ENCODE data around the gene ANKRD13C. TPM values are rescaled to one million over a fixed set of nuclear protein-coding genes. Genes with fewer than 3 reads are reported as not detected.

The ANKRD13C gene
- total and polyA plus RNA-seq, 12 donors = 8.0 to 30.8 (median 20.9) TPM

DNA sequence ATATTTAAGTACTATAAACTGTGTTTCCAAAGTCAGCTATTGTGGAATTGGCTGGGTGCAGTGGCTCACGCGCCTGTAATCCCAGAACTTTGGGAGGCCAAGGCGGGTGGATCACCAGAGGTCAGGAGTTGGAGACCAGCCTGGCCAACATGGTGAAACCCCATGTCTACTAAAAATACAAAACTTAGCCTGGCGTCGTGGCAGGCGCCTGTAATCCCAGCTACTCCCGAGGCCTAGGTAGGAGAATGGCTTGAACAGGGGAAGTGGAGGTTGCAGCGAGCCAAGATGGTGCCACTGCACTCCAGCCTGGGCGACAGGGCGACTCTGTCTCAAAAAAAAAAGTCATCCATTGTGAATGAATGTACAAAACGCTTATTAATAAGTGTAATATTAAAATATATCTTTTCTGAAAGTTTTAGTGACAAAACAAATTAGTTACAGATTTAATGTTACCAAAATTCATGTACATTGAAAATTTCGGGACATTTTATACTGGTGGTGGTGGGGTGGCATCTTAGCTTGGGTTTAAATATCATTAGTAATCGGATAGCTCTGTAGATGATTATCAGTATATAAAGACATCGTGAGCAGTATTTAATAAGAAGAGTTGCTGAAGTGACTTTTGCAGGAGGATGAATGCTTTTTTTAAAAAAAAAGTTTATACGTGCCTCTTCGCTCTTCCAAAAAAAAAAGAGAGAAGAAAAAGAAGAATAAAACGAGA lies 133.8 kb downstream of the ANKRD13C start:
- TF ChIP-seq, protein P1, sequence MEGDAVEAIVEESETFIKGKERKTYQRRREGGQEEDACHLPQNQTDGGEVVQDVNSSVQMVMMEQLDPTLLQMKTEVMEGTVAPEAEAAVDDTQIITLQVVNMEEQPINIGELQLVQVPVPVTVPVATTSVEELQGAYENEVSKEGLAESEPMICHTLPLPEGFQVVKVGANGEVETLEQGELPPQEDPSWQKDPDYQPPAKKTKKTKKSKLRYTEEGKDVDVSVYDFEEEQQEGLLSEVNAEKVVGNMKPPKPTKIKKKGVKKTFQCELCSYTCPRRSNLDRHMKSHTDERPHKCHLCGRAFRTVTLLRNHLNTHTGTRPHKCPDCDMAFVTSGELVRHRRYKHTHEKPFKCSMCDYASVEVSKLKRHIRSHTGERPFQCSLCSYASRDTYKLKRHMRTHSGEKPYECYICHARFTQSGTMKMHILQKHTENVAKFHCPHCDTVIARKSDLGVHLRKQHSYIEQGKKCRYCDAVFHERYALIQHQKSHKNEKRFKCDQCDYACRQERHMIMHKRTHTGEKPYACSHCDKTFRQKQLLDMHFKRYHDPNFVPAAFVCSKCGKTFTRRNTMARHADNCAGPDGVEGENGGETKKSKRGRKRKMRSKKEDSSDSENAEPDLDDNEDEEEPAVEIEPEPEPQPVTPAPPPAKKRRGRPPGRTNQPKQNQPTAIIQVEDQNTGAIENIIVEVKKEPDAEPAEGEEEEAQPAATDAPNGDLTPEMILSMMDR (IDR thresholded peaks at IDR 0.05) = no peak
- TF ChIP-seq POLR2A (IDR thresholded peaks at IDR 0.05) = no peak
- Histone ChIP-seq H3K36me3 (replicated peaks in 1 of 2) (peaks cover 0 to 15% of the 10 kb centered on the region in 2 donors), H3K27me3 (no peaks in the 10 kb centered on the region), H3K27ac (peak overlapping the region in 4 of 5 donors; percentile 65 to 98 (median 94)), H3K9me3 (replicated peaks in 1 of 3) (no peaks in the 10 kb centered on the region), H3K4me1 (replicated peaks in 1 of 2) (peaks cover 11 to 43% of the 10 kb centered on the region in 2 donors), H3K4me3 (peak overlapping the region in 3 of 4 donors; percentile 62 to 84 (median 73))
- intact Hi-C loops (cut with DNase I) = no loop called here
- DNase-seq = no peak
- WGBS, 4 donors = 50 to 53% (median 51%) methylated on average over 17 of the region's 17 CpGs

GRCh38 chr1:70220015-70220414 lies 134.5 kb downstream of the ANKRD13C start:
- Histone ChIP-seq H3K36me3 (replicated peaks in 1 of 2) (peaks cover 0 to 14% of the 10 kb centered on the region in 2 donors), H3K4me3 (no peak overlapping the region), H3K9me3 (replicated peaks in 1 of 3) (no peaks in the 10 kb centered on the region), H3K27ac (no peak overlapping the region), H3K4me1 (replicated peaks in 1 of 2) (peaks cover 11 to 40% of the 10 kb centered on the region in 2 donors), H3K27me3 (no peaks in the 10 kb centered on the region)
- intact Hi-C loops (cut with DNase I) = no loop called here
- TF ChIP-seq, protein P1 (IDR thresholded peaks at IDR 0.05) = no peak
- no peak for TF ChIP-seq POLR2A (IDR thresholded peaks at IDR 0.05)
- no peak for DNase-seq
- WGBS, 4 donors = 64 to 80% (median 69%) methylated on average over 2 of the region's 2 CpGs

DNA sequence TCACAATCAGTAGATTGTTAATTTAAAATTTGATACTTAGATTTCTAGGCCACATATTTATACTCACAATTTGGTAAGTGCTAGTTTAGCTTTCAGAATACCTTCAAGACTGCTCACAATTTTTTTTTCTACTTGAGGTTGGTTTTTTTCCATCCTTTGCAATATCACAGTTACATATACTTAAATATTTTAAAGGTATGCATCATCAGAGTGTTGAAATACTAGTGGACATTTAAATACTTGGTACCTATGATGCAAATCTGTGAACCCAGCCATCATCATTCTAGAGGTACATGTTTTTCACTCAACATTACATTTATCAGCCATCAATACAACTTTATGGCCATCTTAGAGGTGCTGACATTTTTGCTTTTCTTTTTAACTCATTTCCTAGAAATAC lies 143.0 kb downstream of the ANKRD13C start:
- intact Hi-C loops (cut with DNase I) = no loop called here
- DNase-seq = no peak
- Histone ChIP-seq H3K36me3 (replicated peaks in 1 of 2) (peaks cover 0 to 6% of the 10 kb centered on the region in 2 donors), H3K27ac (peak overlapping the region in 1 of 5 donors; percentile 3), H3K4me1 (replicated peaks in 1 of 2) (peaks cover 32 to 56% of the 10 kb centered on the region in 2 donors), H3K4me3 (no peak overlapping the region), H3K9me3 (replicated peaks in 1 of 3) (no peaks in the 10 kb centered on the region), H3K27me3 (no peaks in the 10 kb centered on the region)
- no peak for TF ChIP-seq POLR2A (IDR thresholded peaks at IDR 0.05)
- TF ChIP-seq, protein P1 (IDR thresholded peaks at IDR 0.05) = no peak

GRCh38 chr1:70210820-70211219 lies 143.7 kb downstream of the ANKRD13C start:
- no peak overlapping the region for H3K4me3 ChIP-seq
- H3K9me3 ChIP-seq (replicated peaks in 1 of 3) = no peaks in the 10 kb centered on the region
- no peaks in the 10 kb centered on the region for H3K27me3 ChIP-seq
- DNase-seq = no peak
- TF ChIP-seq, protein P1 (IDR thresholded peaks at IDR 0.05) = no peak
- TF ChIP-seq POLR2A (IDR thresholded peaks at IDR 0.05) = no peak
- peaks cover 0 to 6% of the 10 kb centered on the region in 2 donors for H3K36me3 ChIP-seq (replicated peaks in 1 of 2)
- 29 to 46% (median 41%) methylated on average over 1 of the region's 1 CpG for WGBS, 4 donors
- peak overlapping the region in 2 of 5 donors; percentile 14 to 28 for H3K27ac ChIP-seq
- peaks cover 32 to 61% of the 10 kb centered on the region in 2 donors for H3K4me1 ChIP-seq (replicated peaks in 1 of 2)
- intact Hi-C loops (cut with DNase I) = no loop called here

Other genes starting within 250 kb of the ANKRD13C start
- gene LRRC40, start 149.1 kb downstream of the ANKRD13C start, total RNA-seq = 10 to 100 TPM in 6 of 9 donors, 1 to 10 TPM in 3; 7.2 to 18.7 (median 12.1) TPM
- 10 to 100 TPM in 1 of 3 donors, 1 to 10 TPM in 2; 5.8 to 14.0 (median 9.1) TPM for gene LRRC40, start 149.1 kb downstream of the ANKRD13C start, polyA plus RNA-seq
- 100 to 1,000 TPM in 7 of 9 donors, 10 to 100 TPM in 2; 43.3 to 194 (median 109) TPM for gene SRSF11, start 133.3 kb downstream of the ANKRD13C start, total RNA-seq
- 100 to 1,000 TPM; 154 to 276 (median 205) TPM for gene SRSF11, start 133.3 kb downstream of the ANKRD13C start, polyA plus RNA-seq
- gene CTH, start 56.5 kb upstream of the ANKRD13C start, total RNA-seq = 10 to 100 TPM in 2 of 9 donors, 1 to 10 TPM in 6, under 1 TPM in 1; 0.97 to 27.6 (median 5.2) TPM
- gene CTH, start 56.5 kb upstream of the ANKRD13C start, polyA plus RNA-seq = 10 to 100 TPM in 1 of 3 donors, 1 to 10 TPM in 2; 3.2 to 65.0 (median 7.4) TPM